GM21619 (cell line): ENCODE data around the gene MEGF11.

ENCODE experiments used
- ATAC-seq: cut with Tn5 transposase; IDR thresholded peaks from one replicate; pipeline ENCODE4 v1.9.1; 2021; ENCODE audit not compliant: unreplicated experiment

Gene MEGF11

DNA sequence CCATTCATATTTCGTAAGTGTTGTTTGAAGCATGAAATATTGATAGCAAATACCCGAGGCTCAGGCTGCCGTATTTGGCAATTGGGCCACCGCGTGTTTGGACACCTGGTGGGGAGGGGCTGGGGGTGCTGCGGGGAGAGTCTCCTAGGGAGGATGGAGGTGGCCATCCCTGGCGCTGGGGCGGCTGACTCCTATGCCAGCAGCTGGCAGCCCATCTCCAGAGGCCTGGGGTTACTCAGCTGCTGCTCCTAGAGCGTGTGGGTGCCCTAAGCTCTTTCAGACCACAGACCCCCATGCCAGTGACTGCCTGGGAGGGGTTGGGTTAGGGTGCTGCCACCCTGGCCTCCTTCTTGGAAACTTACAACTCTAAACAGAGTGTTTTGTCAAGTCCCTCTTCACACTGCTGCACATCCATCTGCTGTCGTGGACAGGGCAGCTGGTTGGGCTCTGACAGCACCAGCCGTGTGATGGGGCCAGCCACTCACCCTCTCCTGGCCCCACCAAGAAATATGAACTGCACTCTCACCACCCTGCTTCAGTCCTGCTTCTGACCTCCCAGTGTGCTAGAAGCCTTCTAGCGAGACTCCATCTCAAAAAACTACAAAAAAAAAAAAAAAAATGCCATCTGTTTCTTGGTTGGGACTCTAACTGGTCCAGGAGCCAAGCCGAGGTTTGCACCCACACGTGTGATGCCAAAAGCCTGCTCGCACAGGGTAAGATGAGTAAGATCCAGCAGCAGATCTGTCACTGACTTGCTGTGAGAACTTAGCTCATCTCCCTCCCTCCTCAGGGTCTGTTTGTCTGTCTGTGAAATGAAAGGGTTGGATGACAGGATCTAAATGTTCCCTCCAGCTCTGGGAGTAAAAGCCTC lies 156.2 kb downstream of the MEGF11 start:
- ATAC-seq = no peak

DNA sequence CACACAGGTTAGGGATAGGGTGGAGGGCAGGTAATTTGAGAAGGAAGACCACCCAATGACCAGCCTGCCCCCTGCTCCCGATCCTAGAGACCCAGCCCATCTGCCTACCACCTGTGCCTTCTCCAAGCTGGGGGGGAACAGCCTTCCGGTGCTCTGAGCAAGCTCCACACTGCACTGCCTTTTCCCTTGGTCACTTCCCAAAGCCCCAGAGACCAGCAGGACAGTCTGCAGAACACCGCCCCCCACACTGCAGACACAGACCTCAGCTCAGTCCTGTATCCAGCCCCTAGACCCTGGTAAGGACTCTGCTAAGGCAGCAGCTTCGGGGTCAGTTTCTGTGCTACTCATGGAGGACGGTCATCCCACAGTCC lies 156.9 kb downstream of the MEGF11 start:
- ATAC-seq = no peak

DNA sequence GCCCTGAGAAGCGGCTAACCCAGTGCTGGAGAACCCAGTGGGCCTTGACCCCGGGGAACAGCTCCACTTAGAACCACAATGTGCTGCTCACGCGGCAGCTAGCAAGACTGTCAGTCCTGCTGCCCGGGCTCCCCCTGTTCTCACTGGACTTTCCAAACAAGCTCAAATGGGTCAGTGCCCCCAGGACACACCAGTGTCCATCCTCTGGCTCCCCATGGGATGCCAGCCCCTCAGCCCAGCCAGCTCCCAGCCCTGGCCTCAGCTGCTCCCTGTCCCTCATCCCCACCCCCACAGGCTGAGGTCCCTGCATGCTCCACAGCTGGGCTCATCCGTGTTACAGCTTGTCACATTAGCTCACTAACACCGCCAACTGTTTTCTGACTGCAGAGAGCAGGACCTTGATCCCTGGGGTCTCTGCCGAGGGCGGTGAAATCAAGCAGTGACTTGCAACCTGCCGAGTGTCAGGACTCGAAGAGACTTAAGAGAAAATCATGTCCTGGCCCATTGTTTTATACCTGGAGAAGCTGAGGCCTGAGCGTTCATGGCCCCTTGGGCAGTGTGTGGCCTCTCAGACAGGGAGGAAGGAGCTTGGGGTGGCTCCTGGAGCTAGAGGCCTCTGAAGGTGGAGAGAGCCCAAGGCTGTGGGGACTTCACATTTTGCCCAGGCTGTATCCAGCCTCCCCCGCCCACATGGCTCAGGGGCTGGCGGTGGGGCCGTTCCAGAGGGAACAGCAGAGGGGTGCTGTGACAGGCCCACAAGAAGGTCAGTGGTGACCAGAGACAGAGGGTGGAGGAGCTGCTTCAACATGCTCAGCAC lies 157.5 kb downstream of the MEGF11 start:
- no peak for ATAC-seq

DNA sequence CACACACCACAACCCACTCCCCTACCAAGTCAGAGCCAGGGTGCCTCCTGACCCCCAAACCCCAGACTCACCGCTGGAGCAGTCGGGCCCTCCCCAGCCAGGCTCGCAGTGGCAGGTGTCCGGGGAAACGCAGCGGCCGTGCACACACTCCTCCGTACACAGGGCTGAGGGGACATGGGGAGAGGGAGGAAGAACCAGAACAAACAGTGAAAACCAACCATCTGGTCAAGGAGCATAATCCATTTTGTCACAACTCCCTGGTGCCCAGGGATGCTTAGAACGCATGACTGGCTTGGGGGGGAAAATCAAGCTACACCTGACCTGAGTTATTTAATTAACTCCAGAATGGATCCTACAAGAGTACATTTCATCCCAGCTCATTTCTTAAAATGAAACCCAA lies 159.2 kb downstream of the MEGF11 start:
- ATAC-seq = no peak

DNA sequence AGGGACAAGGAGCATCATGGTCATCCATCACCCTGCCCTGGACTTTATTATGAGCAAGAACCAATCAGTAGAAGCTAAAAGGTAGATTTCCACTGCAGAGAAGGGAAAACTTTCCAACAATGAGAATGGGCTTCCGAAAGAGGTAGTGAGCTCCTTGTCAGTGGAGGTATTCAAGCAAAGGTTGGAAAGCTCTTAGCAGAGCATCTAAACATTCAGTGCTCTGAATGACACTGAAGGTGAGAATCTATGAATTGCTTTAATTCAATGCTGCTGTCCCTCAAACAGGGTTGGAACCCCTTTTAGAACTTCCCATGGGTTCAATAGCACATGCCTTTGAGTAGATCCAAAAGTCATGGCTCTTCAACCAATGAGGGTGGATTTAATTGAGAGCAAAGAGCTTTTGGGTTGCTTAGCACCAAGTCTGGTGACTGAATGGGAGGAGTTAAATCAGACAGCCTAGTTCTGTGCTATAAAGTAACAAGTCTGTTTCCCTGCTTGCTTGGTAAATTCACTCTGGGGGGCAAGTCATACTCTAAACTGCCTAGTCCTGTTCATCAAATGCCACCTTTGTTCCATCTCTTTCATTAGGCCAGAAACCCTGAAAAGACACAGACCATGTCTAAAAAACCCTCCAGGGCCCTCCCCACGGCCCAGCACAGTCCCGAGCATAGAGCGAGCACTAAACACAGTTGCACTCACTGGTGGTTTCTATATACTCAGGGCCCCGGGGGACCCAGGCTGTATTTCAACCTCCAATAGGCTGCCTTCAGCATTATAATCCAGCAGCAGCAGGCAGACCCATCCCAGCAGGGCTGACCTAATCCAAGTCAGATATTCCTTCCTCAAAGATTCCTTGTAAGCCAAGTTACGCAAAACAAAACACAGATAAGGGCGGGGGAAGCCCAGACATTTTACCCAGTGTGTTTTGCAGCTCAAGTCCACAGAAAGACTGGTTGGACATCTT lies 161.2 kb downstream of the MEGF11 start:
- no peak for ATAC-seq

DNA sequence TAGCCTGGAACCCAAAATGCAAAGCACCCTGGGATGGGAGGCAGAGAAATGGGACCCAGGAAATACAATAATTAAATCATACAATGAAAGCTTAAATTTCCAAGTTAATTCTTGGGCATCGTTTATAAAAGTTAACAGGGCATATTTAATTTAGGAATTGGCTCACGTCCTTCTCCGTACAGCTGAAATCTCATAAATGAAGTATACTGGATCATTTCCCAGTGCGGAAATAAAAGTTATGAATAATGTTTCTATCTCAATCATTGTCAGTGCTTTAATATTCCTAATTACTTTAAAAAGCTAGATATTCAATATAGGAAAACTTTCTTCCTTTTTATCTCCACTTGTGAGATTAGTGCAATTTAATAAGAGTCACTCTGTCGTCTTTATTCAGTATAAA lies 164.0 kb downstream of the MEGF11 start:
- no peak for ATAC-seq

DNA sequence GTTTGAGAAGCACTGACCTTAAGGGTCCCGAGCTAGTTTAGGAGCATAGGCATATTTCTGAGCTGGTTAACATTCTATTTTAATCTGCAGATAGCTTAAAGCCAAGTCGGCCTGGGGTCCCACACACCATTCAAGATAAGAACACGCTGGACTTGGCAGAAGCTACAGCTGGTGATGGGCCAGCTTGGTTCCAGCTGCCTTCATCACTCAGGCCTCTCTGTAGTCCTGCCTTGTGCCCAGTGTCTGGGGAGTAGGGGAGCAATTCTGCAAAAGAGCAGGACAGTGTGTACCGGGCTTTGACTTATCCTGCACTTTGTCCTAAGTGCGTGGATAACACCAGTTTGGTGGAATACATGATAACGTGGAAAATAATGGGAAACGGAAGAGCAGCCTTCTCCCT lies 164.5 kb downstream of the MEGF11 start:
- no peak for ATAC-seq

DNA sequence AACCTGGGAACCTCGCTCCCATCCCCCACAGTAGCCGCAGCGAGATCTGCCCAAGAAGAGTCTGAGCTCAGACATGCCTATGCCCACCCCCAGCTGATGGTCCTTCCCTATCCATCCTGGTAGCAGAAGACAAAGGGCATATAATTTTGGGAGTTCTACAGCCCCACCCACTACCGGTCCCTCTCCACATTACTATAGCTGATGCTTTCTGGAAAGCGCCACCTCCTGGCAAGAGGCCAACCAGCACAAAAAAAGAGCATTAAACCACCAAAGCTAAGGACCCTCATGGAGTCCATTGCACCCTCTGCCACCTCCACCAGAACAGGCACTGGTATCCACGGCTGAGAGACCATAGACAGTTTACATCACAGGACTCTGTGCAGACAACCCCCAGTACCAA lies 168.4 kb downstream of the MEGF11 start:
- ATAC-seq = no peak

DNA sequence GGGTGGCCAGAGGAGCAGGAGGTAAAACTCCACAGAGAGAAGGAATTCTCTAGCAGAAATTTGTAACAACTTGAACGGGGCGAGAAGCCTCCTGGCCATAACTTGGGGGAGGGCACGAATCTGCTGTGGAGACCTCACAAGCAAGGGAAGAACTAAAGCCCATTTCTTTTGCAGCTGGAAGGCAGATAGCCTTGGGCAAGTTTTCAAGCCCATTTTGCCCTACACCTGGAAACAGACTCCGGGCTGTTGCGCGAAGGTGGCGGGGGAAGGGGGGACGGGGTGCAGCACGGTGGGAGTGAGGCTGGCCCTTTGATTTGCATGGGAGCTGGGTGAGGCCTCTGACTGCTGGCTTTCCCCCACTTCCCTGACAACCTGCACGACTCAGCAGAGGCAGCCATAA lies 168.8 kb downstream of the MEGF11 start:
- ATAC-seq = no peak

DNA sequence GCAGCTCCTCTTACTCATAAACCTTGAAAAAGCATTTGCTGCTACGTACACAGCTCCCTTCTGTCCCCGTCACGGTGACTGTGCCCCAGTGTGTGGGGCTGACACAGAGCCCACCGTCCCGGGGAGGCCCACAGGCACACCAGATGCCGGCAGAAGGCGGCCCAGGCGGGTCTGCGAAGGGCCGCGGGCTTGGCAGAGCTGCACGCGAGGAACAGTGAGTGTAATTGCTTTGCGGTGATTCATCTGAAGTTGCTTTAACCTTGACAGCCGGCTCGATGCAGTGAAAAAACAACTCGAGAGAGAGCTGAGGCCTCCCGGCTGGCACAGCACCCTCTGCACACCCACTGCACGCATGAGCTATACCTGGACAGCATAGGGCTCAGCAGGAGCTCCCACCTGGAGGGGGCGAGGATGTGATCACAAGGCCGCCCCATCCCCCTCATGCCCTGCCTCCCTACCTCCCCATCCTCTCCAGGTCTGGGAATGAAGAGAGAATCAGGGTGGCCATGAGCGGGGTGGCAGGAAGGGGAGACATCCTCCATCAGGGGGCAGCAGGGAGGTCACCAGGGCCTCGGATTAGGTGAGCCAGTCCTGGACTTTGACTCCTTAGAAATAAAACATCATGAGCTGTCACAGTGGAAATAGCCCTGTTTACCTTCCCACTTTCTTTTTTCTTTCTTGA lies 172.7 kb downstream of the MEGF11 start:
- no peak for ATAC-seq

DNA sequence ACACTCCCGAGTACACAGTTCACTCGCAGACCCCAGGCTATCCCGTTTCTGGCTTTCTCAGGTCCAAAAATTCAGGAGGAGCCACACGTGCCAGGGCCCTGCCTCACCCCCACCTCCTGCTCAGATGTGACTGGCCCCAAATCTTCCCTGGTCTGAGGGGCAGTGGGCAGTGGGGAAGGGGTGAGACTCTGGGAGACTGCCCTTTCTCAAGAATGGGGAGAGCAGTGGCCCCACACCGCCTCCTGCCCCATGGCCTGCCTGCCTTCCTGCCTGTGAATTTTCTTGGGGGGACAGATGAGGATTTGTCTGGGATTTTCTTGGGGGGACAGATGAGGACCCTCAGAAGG lies 174.6 kb downstream of the MEGF11 start:
- ATAC-seq = no peak

DNA sequence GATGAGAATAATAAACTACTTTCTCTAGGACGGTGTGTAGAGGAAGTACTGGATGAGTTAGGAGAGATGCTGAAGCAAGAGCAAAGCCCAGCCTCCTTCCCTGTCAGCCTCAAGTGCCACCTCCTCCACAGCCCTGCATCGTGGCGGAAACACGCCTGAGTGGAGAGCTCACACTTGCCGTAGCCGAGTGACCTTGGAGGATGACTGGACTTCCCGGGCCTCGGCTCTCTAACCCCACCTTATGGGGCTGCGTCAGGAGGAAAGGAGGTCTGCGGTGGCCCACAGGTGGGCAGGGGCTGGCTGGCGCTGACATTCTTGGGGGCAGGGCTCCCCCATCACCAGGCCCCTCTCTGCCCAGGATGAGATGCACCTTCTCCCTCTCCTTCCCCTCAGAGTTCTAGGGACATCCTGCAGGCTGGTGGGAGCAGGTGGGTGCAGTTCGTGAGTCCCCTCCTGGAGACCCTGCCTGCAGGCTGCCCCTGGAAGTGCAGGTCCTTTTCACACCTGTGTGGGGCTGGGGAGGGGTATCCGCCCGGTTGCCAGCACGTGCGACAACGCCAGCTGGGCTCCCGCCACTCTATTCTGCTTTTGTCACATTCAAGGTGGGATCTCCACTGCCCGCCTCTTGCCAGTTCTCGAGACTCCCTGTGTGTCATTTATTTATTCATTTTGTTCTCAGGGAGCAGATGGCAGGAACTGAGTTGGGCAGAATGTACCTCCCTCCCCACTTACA lies 175.2 kb downstream of the MEGF11 start:
- no peak for ATAC-seq

DNA sequence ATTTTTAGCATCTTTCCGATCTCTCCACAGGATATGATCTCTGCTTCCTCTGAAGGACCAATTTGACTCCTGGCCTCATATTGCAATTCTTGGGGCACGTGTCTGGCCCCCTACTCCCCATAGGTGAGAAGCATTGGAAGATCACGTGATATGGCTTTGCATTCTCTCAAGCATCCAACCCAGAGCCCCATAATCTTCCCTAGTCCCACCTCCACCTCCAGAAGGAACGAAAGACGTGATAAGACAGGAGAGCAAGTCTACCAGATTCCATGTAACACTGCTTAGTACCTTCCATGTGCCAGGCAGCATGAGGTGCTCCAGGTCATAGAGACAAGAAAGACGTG lies 176.3 kb downstream of the MEGF11 start:
- no peak for ATAC-seq

DNA sequence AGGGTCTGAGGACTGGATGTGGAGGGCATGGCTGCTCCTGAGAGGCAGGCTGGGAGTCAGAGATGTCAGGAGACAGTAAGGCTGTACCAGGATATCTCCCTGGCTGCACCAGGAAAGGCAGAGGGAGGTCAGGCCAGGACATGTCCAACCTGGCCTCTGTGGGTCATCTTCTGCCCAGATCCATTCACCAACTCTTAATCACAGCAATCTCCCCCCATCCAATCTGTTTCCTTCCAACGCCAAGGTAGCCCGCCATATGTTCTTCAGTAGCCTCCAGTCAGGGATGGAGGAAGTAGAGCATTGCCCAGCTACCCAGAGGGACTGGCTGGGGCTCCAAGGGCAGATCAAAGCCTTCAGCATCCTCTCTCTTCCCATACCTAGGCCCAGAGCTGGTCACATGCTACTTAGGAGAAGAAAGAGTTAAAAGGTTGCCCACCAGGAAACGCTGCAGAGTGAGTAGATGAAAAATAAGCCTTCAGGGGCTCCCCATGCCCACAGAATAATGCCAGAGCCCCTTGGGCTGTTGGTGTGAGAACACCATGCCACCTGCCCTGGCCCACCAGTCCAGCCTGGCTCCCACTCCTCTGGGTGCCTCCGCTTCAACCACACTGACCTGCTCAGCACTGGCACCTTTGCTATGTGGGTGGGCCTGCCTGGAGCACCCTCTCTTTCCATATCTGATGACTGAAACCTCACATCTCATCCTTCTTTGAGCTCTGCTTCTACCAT lies 176.8 kb downstream of the MEGF11 start:
- ATAC-seq = no peak

DNA sequence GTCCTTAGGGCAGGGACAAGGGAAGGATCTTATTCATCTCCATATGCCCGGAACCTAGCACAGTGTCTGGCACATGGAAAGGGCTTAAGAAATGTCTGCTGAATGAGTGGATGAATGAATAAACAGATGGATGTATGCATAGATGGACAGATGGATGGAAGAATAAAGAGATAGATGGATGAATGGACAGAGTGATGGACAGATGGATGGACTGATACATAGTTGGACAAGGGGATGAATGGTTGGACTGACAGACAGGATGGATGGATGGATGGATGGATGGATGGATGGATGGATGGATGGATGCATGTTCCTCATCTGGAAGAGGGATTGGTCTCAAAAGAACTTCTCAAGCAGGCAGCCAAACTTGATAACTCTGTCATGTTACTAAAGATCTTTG lies 177.6 kb downstream of the MEGF11 start:
- ATAC-seq = no peak

DNA sequence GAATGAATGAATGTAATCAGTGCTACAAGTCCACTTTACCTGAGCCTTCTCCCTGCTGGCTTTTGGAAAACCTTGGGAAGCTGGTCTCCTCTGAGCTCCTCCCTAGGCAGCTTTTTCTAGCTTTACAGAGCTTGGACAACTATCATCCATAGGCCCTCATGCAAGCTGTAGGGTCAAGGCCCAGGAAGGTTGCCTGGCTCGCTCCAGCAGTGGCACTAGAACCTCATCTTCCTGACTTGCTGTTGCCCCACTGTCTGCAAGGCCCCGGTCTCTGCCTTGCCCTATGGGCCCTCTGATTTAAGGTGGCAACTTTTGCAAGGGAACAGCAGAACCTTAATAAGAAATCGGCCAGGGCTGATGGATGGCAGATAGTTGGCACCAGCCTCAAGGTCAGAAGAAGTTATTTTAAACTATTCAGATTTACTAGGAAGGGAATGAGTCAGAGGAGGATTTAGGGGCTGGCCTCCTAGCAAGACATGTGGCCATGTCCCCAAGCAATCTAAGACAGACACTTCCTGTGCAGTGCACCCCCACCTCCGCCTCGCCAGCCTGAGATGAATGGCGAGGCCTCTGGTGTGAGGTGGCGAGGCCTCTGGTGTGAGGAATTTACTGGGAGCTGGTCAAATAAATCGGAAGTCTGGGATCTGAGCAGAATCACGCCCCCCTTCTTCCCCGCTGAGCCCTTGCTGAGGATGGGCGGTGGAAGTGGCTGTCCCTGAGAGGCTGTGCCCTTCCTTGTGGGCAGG lies 180.8 kb downstream of the MEGF11 start:
- no peak for ATAC-seq

DNA sequence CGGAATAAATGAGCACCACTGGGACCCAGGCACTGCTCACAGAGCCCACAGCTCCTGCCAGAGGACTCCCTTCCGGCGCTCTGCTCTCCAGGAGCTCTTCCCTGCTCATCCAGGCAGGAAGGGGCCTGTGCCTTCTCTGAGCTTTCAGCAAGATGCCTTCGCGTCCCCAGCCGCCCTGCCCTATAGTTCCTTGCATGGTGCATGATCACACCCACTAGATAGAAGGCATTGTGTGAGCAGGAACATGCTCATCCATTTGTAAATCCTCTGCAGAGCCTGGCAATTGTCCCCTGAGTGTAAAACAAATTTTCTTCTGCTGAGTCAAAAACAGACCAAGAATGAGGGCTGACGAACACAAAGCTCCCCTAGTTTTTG lies 181.6 kb downstream of the MEGF11 start:
- no peak for ATAC-seq

DNA sequence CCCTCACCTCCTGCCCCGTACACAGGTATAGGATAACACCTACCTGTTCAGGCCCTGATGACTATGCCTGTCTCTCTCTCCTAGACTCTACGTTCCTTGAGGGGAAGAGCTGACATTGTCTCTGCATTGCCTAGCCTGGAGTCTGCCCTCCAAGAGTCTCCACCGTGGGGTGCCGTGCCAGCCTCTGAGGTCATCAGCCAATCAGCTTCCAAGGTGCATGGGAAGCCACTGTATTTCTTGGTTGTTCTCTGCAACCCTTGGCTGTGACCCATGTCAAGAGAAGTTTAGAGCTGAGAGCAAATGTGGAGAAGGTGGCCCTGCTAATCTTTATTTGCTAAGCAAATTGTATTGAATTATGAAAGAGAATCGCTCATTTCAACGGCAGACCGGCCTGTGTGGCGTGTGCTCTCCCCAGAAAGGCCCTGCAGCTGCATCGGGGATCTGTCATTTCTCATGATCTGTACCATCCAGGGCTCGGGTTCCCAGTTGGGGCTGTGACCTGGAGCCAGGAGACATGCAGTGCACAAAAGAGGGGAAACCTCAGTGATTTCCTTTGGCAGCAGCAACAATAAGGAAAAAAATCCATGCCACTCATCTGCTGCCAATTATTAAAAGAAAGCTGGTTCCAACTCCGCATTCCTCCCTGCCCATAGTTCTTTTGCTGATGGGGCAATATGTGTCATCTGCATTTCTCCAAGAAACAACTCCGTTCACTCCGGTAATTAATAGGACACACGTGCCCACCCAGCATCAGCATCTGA lies 182.2 kb downstream of the MEGF11 start:
- no peak for ATAC-seq
